GM12892 (cell line): Measurements from ENCODE around the gene P4HA2.

Experiments used
- POLR2A ChIP-seq: IDR thresholded peaks from 2 replicates; pipeline ENCODE4 v1.6.1; 2011; ENCODE audit warnings: low read depth, low read length, control low read depth
- POLR2AphosphoS5 ChIP-seq: IDR thresholded peaks from 2 replicates; pipeline ENCODE4 v1.6.1; 2011; ENCODE audit warnings: low read depth, low read length, control low read depth
- TAF1 ChIP-seq: IDR thresholded peaks from 2 replicates; pipeline ENCODE4 v1.6.1; 2011; ENCODE audit warnings: low read depth, mild to moderate bottlenecking, control low read depth, low read length, borderline replicate concordance

DNA sequence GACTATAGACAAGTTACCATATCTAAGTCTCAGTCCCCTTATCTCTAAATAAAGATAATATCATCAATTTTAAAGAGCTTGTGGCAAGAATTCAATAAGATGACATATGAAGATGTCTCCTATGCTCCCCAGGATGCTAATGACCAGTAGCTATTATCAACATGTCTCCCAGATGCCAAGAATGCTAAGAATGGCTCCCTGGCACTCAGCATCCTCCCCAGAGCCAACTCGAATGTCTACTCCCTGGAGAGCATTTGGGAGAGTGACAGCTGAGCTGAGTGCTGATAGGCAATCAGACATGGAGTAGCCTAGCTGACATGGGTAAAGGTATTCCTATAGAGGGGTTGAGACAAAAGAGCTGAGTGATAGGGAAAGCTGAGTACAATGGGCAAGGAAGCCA is 15.9 kb downstream of the P4HA2 start:
- TF ChIP-seq TAF1: no peak
- TF ChIP-seq POLR2AphosphoS5: no peak
- no peak for TF ChIP-seq POLR2A
